HG03060 (cell line): ENCODE measurements around the gene NOA1.
"Not testable (repeated sequence)": the region's sequence is repeated elsewhere in the genome, so short reads cannot be mapped to it uniquely, and the experiment has no call there.

Source experiments
- ATAC-seq: cut with Tn5 transposase; IDR thresholded peaks from one replicate; pipeline ENCODE4 v1.9.1; 2021; ENCODE audit warnings: low read depth, moderate number of reproducible peaks; ENCODE audit not compliant: unreplicated experiment

NOA1 gene

DNA sequence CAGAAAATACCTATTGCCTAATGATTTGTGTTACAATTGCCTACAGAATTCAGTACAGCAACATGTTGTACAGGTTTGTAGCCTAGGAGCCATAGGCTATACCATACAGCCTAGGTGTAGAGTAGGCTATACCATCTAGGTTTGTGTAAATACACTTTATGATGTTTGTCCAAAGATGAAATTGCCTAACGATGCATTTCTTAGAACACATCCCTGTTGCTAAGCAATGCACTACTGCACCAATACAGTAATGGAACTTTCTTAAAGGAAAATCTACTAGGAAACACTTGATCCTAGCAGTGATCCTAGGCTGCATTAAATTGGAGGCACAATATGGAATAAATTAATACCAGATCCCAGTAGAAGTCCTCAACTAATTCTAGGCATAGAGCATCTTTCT lies 18.3 kb downstream of the NOA1 start:
- no peak for ATAC-seq

DNA sequence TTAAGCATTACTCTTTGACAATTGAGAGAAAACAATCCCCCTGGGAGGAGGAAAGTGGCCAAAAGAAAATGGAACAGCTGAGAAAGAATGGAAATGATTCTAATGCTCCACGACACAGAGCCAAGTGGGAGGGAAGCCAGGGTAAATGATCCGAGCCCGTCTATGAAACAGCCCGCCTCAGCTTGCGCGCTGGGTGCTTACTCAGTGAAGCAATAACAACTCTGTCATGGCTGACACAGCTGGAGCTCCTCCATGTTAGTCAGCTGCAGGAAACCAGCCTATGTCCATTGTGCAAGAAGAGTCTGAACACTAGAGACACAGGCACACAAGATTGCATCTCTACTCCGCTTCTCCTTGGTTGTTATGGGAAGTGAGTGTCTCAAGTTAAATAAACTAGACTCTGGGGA lies 19.3 kb downstream of the NOA1 start:
- no peak for ATAC-seq

DNA sequence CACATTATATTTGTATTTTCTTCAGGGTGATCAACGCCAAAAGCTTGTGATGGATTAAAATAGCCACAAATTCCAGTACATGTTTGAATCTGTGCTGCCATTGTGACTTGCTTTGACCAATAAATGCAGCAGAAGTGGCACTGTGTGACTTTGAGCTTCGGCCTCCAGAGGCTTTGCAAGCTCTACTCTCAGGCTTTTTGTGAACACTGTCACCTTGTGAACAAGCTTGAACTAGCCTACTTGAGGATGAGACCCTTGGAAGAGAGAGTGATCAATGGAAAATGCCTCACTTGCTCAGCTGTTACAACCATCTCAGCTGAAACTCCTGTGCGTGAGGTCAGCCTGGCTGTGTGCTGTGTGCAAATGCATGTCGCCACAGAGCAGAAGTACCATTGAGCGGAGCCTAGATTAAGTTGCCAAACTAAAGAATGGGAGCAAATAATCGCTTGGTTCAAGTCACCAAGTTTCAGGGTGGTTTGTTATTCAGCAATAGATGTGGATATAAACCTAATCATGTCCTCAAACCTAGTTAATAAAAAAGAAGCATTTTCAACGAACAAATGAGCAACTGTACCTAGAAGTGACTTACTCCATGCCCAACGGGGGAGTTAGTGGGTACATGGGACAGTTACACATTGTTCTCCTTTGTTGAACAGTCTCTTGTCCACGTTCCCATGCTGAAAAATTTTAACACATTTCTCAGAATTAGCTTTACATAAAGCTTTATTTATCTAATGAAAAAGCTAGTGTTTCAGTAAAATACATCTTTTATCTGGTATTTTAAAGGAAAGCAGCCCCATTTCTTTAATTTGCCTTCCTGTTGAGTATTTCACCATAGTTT lies 23.5 kb downstream of the NOA1 start:
- ATAC-seq, result no peak

DNA sequence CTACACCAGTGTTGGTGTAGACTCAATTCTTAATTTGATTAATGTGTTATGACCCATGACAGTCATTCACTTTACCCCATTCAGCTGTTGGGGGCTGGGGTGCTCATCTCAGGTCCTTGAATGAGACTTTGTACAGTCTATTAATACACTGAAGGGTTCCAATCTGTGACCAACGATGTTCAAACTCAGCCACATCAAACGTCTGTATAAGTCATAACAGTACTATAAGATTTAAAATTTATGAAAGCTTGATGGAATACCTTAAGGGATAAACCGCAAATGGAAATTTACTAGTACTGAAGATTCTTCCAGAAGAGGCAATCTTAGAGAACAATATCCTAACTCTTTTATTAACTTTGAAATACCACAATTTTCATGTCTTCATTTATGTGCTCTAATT lies 36.0 kb downstream of the NOA1 start:
- ATAC-seq, result no peak

GRCh38 chr4:56940971-56941370 lies 36.4 kb downstream of the NOA1 start:
- ATAC-seq, result no peak

- no peak for ATAC-seq
Observed at GRCh38 chr4:56940403-56940802, 37.0 kb downstream of the NOA1 start.

GRCh38 chr4:56939826-56940225 lies 37.6 kb downstream of the NOA1 start:
- not testable (repeated sequence) for ATAC-seq

DNA sequence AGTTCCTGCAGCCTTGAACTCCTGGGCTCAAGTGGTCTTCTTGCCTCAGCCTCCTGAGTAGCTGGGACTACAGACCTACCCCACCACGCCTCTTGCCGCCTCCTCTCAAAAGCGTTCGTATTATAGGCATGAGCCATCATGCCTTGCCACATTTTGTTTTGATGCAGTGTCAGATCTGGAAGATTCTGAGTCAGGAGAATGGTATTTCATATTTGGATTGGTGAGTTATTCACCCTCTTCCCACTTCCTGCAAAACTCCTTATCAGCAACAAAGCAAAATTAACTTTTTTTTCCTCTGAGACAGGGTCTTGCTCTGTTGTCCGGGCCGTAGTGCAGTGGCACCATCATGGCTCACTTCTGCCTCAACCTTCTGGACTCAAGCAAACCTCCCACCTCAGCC lies 40.1 kb downstream of the NOA1 start:
- no peak for ATAC-seq

GRCh38 chr4:56931924-56932323 lies 45.5 kb downstream of the NOA1 start:
- no peak for ATAC-seq

GRCh38 chr4:56930638-56931037 lies 46.8 kb downstream of the NOA1 start:
- no peak for ATAC-seq

DNA sequence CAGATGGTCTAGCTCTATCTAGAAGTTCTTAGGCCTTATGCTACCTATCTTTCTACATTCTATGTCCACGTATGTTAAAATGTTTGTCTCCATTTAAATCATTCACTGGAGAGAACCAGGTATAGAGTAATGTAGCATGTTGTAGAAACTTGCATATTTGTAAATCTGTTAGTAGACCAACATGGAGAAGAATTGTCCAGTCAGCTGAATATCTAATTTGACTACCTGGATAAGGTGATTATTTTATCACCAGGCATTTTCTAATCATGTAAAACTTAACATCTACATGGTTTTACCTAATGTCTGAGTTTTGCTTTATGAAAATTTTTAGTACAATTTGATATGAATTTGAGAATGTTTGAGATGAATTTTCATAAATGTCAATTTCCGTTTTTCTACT lies 50.2 kb downstream of the NOA1 start:
- ATAC-seq, result no peak

- ATAC-seq, result not testable (repeated sequence)
Observed at GRCh38 chr4:56914977-56915376, 62.4 kb downstream of the NOA1 start.

DNA sequence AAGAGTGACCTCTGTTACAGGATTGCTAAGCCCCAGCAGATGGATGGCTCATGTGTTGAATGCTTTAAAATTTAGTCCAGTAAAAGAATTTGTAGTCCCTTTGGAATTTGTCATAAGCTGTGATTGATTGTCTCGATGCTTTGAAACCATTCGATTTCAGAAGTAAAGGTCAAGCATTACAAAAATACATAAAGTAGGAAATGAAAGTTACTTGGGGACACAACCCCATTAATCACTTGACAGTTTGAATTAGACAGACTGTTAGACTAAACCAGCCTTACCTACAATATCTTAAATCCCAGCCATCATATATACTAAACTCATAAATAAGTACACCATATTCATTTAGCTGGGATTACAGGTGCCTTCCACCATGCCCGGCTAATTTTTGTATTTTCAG lies 63.1 kb downstream of the NOA1 start:
- ATAC-seq, result no peak
